Measurements from ENCODE around the gene FAM124B. TPM values are rescaled to one million over a fixed set of nuclear protein-coding genes. Genes with fewer than 3 reads are reported as not detected.
"Not testable (repeated sequence)": the region's sequence is repeated elsewhere in the genome, so short reads cannot be mapped to it uniquely, and the experiment has no call there.

Gene FAM124B
- total and polyA plus RNA-seq, 2 donors (not counting 1 experiment from before 2014, with no cell fraction given): not detected

DNA sequence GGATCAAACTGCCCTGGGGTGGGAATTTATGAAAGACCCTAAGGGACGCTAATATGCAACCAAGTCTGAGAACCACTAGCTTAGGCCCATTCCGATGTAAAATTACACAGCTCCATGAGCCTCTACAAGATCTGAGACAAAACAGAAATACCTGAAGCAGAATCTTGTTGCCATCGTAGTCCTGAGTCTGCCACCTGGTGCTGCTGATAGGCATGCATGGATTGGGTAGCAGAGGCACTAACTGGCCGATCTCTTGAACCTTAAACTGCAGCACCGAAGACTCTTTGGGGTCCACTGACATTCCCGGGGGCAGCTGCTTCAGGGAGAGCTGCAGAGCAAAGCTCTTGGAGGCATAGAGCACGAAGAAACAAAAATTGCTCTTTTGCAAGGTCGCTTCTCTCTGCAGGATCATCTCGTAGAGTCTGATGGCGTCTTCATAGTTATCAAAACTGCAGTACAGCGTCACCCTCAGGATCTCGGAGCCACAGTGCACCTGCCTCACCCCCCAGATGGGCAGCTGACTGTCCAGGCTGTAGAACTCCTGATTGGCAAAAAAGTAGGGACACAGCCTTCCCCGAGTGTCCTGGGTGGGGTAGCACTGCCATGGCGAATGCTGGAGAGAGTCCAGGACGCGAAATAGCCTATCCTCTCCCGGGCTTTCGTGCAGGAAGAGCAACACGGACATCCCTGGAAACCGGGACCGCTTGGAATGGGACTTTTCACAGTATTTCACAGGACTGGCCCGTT lies 848 bp downstream of the FAM124B start:
- H3K9me3 ChIP-seq (ENCODE audit: control insufficient read depth, insufficient read depth, low read depth, low read length): no peaks in the 10 kb centered on the region
- no peak overlapping the region for H3K27ac ChIP-seq (ENCODE audit: insufficient read depth, low read length)
- no peaks in the 10 kb centered on the region for H3K36me3 ChIP-seq (ENCODE audit: control insufficient read depth, insufficient read depth, low read length)
- TF ChIP-seq, protein P1, sequence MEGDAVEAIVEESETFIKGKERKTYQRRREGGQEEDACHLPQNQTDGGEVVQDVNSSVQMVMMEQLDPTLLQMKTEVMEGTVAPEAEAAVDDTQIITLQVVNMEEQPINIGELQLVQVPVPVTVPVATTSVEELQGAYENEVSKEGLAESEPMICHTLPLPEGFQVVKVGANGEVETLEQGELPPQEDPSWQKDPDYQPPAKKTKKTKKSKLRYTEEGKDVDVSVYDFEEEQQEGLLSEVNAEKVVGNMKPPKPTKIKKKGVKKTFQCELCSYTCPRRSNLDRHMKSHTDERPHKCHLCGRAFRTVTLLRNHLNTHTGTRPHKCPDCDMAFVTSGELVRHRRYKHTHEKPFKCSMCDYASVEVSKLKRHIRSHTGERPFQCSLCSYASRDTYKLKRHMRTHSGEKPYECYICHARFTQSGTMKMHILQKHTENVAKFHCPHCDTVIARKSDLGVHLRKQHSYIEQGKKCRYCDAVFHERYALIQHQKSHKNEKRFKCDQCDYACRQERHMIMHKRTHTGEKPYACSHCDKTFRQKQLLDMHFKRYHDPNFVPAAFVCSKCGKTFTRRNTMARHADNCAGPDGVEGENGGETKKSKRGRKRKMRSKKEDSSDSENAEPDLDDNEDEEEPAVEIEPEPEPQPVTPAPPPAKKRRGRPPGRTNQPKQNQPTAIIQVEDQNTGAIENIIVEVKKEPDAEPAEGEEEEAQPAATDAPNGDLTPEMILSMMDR (conservative IDR thresholded peaks at IDR 0.05 in 1 of 2, IDR thresholded peaks at IDR 0.05 in 1 of 2; ENCODE audit: low read depth in 1 of 2, low read length in 2 of 2): no peak
- no peaks in the 10 kb centered on the region for H3K79me2 ChIP-seq (ENCODE audit: control insufficient read depth, insufficient read depth, low read length)
- no peaks in the 10 kb centered on the region for H3K4me1 ChIP-seq (ENCODE audit: control insufficient read depth, extremely low read depth, insufficient read depth, low read length)
- no peak overlapping the region for H3K4me2 ChIP-seq (ENCODE audit: extremely low read depth, insufficient read depth, low read length)
- no peak for DNase-seq (ENCODE audit: low read depth in 2 of 2)
- no peak overlapping the region for H3K9ac ChIP-seq (ENCODE audit: insufficient read depth, low read length)
- H3K4me3 ChIP-seq (replicated peaks in 1 of 4; ENCODE audit: control extremely low read depth in 1 of 4, insufficient read depth in 1 of 4, low read depth in 3 of 4, low read length in 4 of 4): no peak overlapping the region
- H3K27me3 ChIP-seq (ENCODE audit: control insufficient read depth, insufficient read depth, low read length): no peaks in the 10 kb centered on the region
- no peak overlapping the region for H2AFZ ChIP-seq (ENCODE audit: low read length)
- no peaks in the 10 kb centered on the region for H4K20me1 ChIP-seq (ENCODE audit: control insufficient read depth, extremely low read depth, insufficient read depth, low read length)

DNA sequence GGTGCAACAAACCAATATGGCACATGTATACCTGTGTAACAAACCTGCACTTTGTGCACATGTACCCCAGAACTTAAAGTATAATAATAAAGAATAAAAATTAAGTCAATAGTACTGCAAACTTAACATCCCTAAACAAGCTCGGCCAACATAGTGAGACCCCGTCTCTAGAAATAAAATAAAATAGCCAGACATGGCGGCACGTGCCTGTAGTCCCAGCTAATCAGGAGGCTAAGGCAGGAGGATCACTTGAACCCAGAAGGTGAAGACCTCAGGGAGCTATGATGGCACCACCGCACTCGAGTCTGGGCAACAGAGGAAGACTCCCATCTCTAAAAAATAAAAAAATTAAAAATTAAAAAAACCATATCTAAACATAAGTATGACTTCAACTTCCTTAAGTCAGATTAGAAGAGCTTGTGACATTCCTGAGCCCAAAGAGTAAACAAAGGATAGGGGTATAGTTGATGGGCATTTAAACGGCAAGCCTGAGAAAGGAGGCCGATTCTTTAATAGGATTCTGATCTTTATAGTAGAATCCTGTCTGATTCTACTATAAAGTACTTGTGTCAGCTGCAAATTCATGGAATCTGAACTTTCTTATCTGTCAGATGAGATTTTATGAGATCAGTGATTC lies 1.6 kb downstream of the FAM124B start:
- no peak overlapping the region for H3K27ac ChIP-seq (ENCODE audit: insufficient read depth, low read length)
- TF ChIP-seq, protein P1 (conservative IDR thresholded peaks at IDR 0.05 in 1 of 2, IDR thresholded peaks at IDR 0.05 in 1 of 2; ENCODE audit: low read depth in 1 of 2, low read length in 2 of 2): no peak
- TF ChIP-seq EZH2 (IDR thresholded peaks at IDR 0.05; ENCODE audit: low read length, missing control alignments): no peak
- H3K9me3 ChIP-seq (ENCODE audit: control insufficient read depth, insufficient read depth, low read depth, low read length): no peaks in the 10 kb centered on the region
- no peaks in the 10 kb centered on the region for H4K20me1 ChIP-seq (ENCODE audit: control insufficient read depth, extremely low read depth, insufficient read depth, low read length)
- no peak overlapping the region for H3K4me2 ChIP-seq (ENCODE audit: extremely low read depth, insufficient read depth, low read length)
- H3K36me3 ChIP-seq (ENCODE audit: control insufficient read depth, insufficient read depth, low read length): no peaks in the 10 kb centered on the region
- H3K4me3 ChIP-seq (replicated peaks in 1 of 4; ENCODE audit: control extremely low read depth in 1 of 4, insufficient read depth in 1 of 4, low read depth in 3 of 4, low read length in 4 of 4): no peak overlapping the region
- no peaks in the 10 kb centered on the region for H3K4me1 ChIP-seq (ENCODE audit: control insufficient read depth, extremely low read depth, insufficient read depth, low read length)
- no peaks in the 10 kb centered on the region for H3K79me2 ChIP-seq (ENCODE audit: control insufficient read depth, insufficient read depth, low read length)
- no peaks in the 10 kb centered on the region for H3K27me3 ChIP-seq (ENCODE audit: control insufficient read depth, insufficient read depth, low read length)
- no peak overlapping the region for H2AFZ ChIP-seq (ENCODE audit: low read length)
- H3K9ac ChIP-seq (ENCODE audit: insufficient read depth, low read length): no peak overlapping the region
- no peak for DNase-seq (ENCODE audit: low read depth in 2 of 2)

DNA sequence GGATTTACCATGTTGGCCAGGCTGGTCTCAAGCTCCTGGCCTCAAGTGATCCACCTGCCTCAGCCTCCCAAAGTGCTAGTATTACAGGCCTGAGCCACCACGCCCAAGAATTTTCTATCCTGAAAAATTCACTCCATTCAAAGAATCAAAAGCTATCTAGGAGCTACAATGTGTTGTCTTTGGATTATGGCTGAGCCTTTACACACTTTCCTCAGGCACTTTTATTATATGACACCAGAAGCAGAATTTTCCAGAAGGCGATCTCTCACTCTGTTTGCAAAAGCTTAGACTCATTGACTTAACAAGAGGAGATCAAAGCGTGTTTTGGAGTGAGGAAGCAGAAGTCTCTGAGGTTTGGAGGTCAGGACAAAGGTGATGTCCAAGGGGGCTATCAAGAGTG lies 3.6 kb downstream of the FAM124B start:
- no peak for DNase-seq (ENCODE audit: low read depth in 2 of 2)
- Histone ChIP-seq H3K79me2 (ENCODE audit: control insufficient read depth, insufficient read depth, low read length) (no peaks in the 10 kb centered on the region), H3K36me3 (ENCODE audit: control insufficient read depth, insufficient read depth, low read length) (no peaks in the 10 kb centered on the region), H3K4me1 (ENCODE audit: control insufficient read depth, extremely low read depth, insufficient read depth, low read length) (no peaks in the 10 kb centered on the region), H3K4me3 (replicated peaks in 1 of 4; ENCODE audit: control extremely low read depth in 1 of 4, insufficient read depth in 1 of 4, low read depth in 3 of 4, low read length in 4 of 4) (no peak overlapping the region), H3K9me3 (ENCODE audit: control insufficient read depth, insufficient read depth, low read depth, low read length) (no peaks in the 10 kb centered on the region), H3K4me2 (ENCODE audit: extremely low read depth, insufficient read depth, low read length) (no peak overlapping the region), H3K27me3 (ENCODE audit: control insufficient read depth, insufficient read depth, low read length) (no peaks in the 10 kb centered on the region), H3K9ac (ENCODE audit: insufficient read depth, low read length) (no peak overlapping the region), H3K27ac (ENCODE audit: insufficient read depth, low read length) (no peak overlapping the region), H4K20me1 (ENCODE audit: control insufficient read depth, extremely low read depth, insufficient read depth, low read length) (no peaks in the 10 kb centered on the region), H2AFZ (ENCODE audit: low read length) (no peak overlapping the region)
- no peak for TF ChIP-seq EZH2 (IDR thresholded peaks at IDR 0.05; ENCODE audit: low read length, missing control alignments)
- TF ChIP-seq, protein P1 (conservative IDR thresholded peaks at IDR 0.05 in 1 of 2, IDR thresholded peaks at IDR 0.05 in 1 of 2; ENCODE audit: low read depth in 1 of 2, low read length in 2 of 2): no peak

DNA sequence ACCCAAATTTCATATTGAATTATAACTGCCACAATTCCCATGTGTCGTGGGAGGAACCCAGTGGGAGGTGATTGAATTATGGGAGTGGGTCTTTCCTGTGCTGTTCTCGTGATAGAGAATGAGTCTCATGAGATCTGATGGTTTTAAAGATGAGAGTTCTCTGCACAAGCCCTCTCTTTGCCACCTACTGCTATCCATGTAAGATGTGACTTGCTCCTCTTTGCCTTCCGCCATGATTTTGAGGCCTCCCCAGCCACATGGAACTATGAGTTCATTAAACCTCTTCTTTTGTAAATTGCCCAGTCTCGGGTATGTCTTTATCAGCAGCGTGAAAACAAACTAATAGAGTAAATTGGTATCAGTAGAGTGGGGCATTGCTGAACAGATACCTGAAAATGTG lies 4.8 kb downstream of the FAM124B start:
- not testable (repeated sequence) for H3K27ac ChIP-seq (ENCODE audit: insufficient read depth, low read length); H2AFZ ChIP-seq (ENCODE audit: low read length); H3K4me3 ChIP-seq (replicated peaks in 1 of 4; ENCODE audit: control extremely low read depth in 1 of 4, insufficient read depth in 1 of 4, low read depth in 3 of 4, low read length in 4 of 4); H3K27me3 ChIP-seq (ENCODE audit: control insufficient read depth, insufficient read depth, low read length); H3K79me2 ChIP-seq (ENCODE audit: control insufficient read depth, insufficient read depth, low read length); H3K9ac ChIP-seq (ENCODE audit: insufficient read depth, low read length); H4K20me1 ChIP-seq (ENCODE audit: control insufficient read depth, extremely low read depth, insufficient read depth, low read length); H3K4me2 ChIP-seq (ENCODE audit: extremely low read depth, insufficient read depth, low read length); H3K9me3 ChIP-seq (ENCODE audit: control insufficient read depth, insufficient read depth, low read depth, low read length); H3K36me3 ChIP-seq (ENCODE audit: control insufficient read depth, insufficient read depth, low read length); H3K4me1 ChIP-seq (ENCODE audit: control insufficient read depth, extremely low read depth, insufficient read depth, low read length); DNase-seq (ENCODE audit: low read depth in 2 of 2)

Measured in fibroblast of lung (primary cell).